AML-193 (cell line): ENCODE results near the gene ZNG1C.
"Not testable (repeated sequence)": the region's sequence is repeated elsewhere in the genome, so short reads cannot be mapped to it uniquely, and the experiment has no call there.

Experiments used
- DNase-seq, 2 experiments: peaks; one replicate each; lab custom pipeline; 2025; lab: John Stamatoyannopoulos, UW

ZNG1C gene

GRCh38 chr9:68241683-68242082 lies at the start of gene ZNG1C:
TSS of gene ZNG1C (plus strand) at chr9:68241983. CDS start at chr9:68242032, 49 bp downstream.
- not testable (repeated sequence) for DNase-seq

GRCh38 chr9:68242437-68242836 lies 654 bp downstream of the ZNG1C start:
- not testable (repeated sequence) for DNase-seq

GRCh38 chr9:68281041-68281440 lies 39.3 kb downstream of the ZNG1C start:
- not testable (repeated sequence) for DNase-seq

GRCh38 chr9:68302567-68302966 lies 60.8 kb downstream of the ZNG1C start, which contains the start of gene FOXD4L3:
TSS of gene FOXD4L3 (plus strand) at chr9:68302867. CDS start at chr9:68302952, 85 bp downstream.
- not testable (repeated sequence) for DNase-seq

GRCh38 chr9:68303771-68304170 lies 62.0 kb downstream of the ZNG1C start:
- DNase-seq = not testable (repeated sequence)

- DNase-seq = not testable (repeated sequence)
Observed at GRCh38 chr9:68304212-68304611, 62.4 kb downstream of the ZNG1C start.

- not testable (repeated sequence) for DNase-seq
Observed at GRCh38 chr9:68304777-68305176, 63.0 kb downstream of the ZNG1C start.

GRCh38 chr9:68305680-68306285 lies 64.0 kb downstream of the ZNG1C start:
- not testable (repeated sequence) for DNase-seq

GRCh38 chr9:68306391-68306964 lies 64.7 kb downstream of the ZNG1C start:
- DNase-seq = not testable (repeated sequence)

- DNase-seq = not testable (repeated sequence)
Observed at GRCh38 chr9:68307127-68307526, 65.3 kb downstream of the ZNG1C start.

GRCh38 chr9:68307654-68308053 lies 65.9 kb downstream of the ZNG1C start:
- DNase-seq = not testable (repeated sequence)

GRCh38 chr9:68311208-68311607 lies 69.4 kb downstream of the ZNG1C start:
- DNase-seq = not testable (repeated sequence)

GRCh38 chr9:68318209-68318608 lies 76.4 kb downstream of the ZNG1C start:
- not testable (repeated sequence) for DNase-seq

- not testable (repeated sequence) for DNase-seq
Observed at GRCh38 chr9:68323749-68324148, 82.0 kb downstream of the ZNG1C start.

- not testable (repeated sequence) for DNase-seq
Observed at GRCh38 chr9:68324518-68324917, 82.7 kb downstream of the ZNG1C start.

GRCh38 chr9:68329106-68329505 lies 87.3 kb downstream of the ZNG1C start:
- not testable (repeated sequence) for DNase-seq

- not testable (repeated sequence) for DNase-seq
Observed at GRCh38 chr9:68330531-68331173, 88.9 kb downstream of the ZNG1C start.

GRCh38 chr9:68332122-68332521 lies 90.3 kb downstream of the ZNG1C start:
- DNase-seq = not testable (repeated sequence)

- not testable (repeated sequence) for DNase-seq
Observed at GRCh38 chr9:68335935-68336334, 94.2 kb downstream of the ZNG1C start.

GRCh38 chr9:68336639-68337339 lies 95.0 kb downstream of the ZNG1C start:
- not testable (repeated sequence) for DNase-seq

- DNase-seq = not testable (repeated sequence)
Observed at GRCh38 chr9:68338000-68338399, 96.2 kb downstream of the ZNG1C start.
